Measurements from ENCODE around the gene PTCD2. TPM values are rescaled to one million over a fixed set of nuclear protein-coding genes. Genes with fewer than 3 reads are reported as not detected.

The PTCD2 gene
- total RNA-seq, 1 experiment from 2014 or later = 13.0 TPM

DNA sequence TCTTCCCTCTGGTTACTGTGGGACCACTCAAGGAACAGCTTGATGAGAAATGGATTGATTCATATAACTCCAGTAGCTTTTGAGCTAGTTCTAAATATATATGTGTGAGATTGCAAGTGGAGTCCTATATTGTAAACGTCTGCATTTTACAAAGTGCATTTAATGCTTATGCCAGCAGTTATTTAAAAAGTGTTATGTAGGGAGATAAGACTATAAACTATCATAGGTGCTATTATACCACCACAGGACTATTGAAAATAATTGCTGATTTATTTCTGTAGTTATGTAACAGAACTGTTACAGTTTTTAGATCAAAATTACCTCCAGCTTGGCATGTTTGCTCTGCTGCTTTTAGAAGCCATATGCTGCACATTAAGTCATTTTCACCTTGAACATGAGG lies 36.2 kb downstream of the PTCD2 start:
- no peak overlapping the region for H3K27ac Mint-ChIP-seq
- H3K4me3 Mint-ChIP-seq = no peak overlapping the region
- ChIA-PET POLR2A (interaction anchor here (0.6 kb wide), 1 partner anchor 461 kb away, joined by 3 read pairs; no protein-coding TSS in a partner anchor), CTCF (interaction anchor here (0.6 to 2.8 kb wide), 10 partner anchors 10 to 484 kb away, joined by 3 to 16 read pairs (median 3); no protein-coding TSS in a partner anchor)
- ATAC-seq = no peak
- H3K4me1 Mint-ChIP-seq = no peaks in the 10 kb centered on the region
- no peak for DNase-seq (ENCODE audit: low spot score)
- H3K36me3 Mint-ChIP-seq = peaks cover 21% of the 10 kb centered on the region
- H3K27me3 Mint-ChIP-seq (ENCODE audit: low read depth) = no peaks in the 10 kb centered on the region
- H3K9me3 Mint-ChIP-seq = no peaks in the 10 kb centered on the region
- TF ChIP-seq, protein P1, sequence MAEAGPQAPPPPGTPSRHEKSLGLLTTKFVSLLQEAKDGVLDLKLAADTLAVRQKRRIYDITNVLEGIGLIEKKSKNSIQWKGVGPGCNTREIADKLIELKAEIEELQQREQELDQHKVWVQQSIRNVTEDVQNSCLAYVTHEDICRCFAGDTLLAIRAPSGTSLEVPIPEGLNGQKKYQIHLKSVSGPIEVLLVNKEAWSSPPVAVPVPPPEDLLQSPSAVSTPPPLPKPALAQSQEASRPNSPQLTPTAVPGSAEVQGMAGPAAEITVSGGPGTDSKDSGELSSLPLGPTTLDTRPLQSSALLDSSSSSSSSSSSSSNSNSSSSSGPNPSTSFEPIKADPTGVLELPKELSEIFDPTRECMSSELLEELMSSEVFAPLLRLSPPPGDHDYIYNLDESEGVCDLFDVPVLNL (CRISPR knock-in tag; IDR thresholded peaks at IDR 0.05; ENCODE audit: borderline replicate concordance, low read depth) = no peak
- TF ChIP-seq PRRX2 (CRISPR knock-in tag; IDR thresholded peaks at IDR 0.05) (no peak), ZNF219 (CRISPR knock-in tag; IDR thresholded peaks at IDR 0.05; ENCODE audit: borderline replicate concordance) (no peak), NFATC4 (CRISPR knock-in tag; IDR thresholded peaks at IDR 0.05) (no peak), JUN (CRISPR knock-in tag; IDR thresholded peaks at IDR 0.05) (no peak), RORB (CRISPR knock-in tag; IDR thresholded peaks at IDR 0.05) (no peak), ZNF416 (CRISPR knock-in tag; IDR thresholded peaks at IDR 0.05) (no peak), ZNF138 (CRISPR knock-in tag; conservative IDR thresholded peaks at IDR 0.05) (no peak), TCF7 (CRISPR knock-in tag; IDR thresholded peaks at IDR 0.05; ENCODE audit: low read depth) (no peak), MYBL2 (CRISPR knock-in tag; IDR thresholded peaks at IDR 0.05) (no peak), ZNF396 (CRISPR knock-in tag; IDR thresholded peaks at IDR 0.05; ENCODE audit: borderline replicate concordance) (no peak), SMAD3 (CRISPR knock-in tag; IDR thresholded peaks at IDR 0.05; ENCODE audit: borderline replicate concordance) (no peak)
- TF ChIP-seq, protein P2, sequence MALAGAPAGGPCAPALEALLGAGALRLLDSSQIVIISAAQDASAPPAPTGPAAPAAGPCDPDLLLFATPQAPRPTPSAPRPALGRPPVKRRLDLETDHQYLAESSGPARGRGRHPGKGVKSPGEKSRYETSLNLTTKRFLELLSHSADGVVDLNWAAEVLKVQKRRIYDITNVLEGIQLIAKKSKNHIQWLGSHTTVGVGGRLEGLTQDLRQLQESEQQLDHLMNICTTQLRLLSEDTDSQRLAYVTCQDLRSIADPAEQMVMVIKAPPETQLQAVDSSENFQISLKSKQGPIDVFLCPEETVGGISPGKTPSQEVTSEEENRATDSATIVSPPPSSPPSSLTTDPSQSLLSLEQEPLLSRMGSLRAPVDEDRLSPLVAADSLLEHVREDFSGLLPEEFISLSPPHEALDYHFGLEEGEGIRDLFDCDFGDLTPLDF (CRISPR knock-in tag; IDR thresholded peaks at IDR 0.05) = no peak
- TF ChIP-seq, protein P3, sequence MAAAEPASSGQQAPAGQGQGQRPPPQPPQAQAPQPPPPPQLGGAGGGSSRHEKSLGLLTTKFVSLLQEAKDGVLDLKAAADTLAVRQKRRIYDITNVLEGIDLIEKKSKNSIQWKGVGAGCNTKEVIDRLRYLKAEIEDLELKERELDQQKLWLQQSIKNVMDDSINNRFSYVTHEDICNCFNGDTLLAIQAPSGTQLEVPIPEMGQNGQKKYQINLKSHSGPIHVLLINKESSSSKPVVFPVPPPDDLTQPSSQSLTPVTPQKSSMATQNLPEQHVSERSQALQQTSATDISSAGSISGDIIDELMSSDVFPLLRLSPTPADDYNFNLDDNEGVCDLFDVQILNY (CRISPR knock-in tag; IDR thresholded peaks at IDR 0.05) = no peak
- TF ChIP-seq, protein P4, sequence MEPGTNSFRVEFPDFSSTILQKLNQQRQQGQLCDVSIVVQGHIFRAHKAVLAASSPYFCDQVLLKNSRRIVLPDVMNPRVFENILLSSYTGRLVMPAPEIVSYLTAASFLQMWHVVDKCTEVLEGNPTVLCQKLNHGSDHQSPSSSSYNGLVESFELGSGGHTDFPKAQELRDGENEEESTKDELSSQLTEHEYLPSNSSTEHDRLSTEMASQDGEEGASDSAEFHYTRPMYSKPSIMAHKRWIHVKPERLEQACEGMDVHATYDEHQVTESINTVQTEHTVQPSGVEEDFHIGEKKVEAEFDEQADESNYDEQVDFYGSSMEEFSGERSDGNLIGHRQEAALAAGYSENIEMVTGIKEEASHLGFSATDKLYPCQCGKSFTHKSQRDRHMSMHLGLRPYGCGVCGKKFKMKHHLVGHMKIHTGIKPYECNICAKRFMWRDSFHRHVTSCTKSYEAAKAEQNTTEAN (CRISPR knock-in tag; IDR thresholded peaks at IDR 0.05) = no peak
- TF ChIP-seq, protein P5, sequence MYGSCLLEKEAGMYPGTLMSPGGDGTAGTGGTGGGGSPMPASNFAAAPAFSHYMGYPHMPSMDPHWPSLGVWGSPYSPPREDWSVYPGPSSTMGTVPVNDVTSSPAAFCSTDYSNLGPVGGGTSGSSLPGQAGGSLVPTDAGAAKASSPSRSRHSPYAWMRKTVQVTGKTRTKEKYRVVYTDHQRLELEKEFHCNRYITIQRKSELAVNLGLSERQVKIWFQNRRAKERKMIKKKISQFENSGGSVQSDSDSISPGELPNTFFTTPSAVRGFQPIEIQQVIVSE (CRISPR knock-in tag; IDR thresholded peaks at IDR 0.05; ENCODE audit: borderline replicate concordance) = no peak
- TF ChIP-seq, protein P6, sequence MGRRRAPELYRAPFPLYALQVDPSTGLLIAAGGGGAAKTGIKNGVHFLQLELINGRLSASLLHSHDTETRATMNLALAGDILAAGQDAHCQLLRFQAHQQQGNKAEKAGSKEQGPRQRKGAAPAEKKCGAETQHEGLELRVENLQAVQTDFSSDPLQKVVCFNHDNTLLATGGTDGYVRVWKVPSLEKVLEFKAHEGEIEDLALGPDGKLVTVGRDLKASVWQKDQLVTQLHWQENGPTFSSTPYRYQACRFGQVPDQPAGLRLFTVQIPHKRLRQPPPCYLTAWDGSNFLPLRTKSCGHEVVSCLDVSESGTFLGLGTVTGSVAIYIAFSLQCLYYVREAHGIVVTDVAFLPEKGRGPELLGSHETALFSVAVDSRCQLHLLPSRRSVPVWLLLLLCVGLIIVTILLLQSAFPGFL (CRISPR knock-in tag; IDR thresholded peaks at IDR 0.05; ENCODE audit: borderline replicate concordance) = no peak
- TF ChIP-seq, protein P7, sequence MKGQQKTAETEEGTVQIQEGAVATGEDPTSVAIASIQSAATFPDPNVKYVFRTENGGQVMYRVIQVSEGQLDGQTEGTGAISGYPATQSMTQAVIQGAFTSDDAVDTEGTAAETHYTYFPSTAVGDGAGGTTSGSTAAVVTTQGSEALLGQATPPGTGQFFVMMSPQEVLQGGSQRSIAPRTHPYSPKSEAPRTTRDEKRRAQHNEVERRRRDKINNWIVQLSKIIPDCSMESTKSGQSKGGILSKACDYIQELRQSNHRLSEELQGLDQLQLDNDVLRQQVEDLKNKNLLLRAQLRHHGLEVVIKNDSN (CRISPR knock-in tag; IDR thresholded peaks at IDR 0.05) = no peak

DNA sequence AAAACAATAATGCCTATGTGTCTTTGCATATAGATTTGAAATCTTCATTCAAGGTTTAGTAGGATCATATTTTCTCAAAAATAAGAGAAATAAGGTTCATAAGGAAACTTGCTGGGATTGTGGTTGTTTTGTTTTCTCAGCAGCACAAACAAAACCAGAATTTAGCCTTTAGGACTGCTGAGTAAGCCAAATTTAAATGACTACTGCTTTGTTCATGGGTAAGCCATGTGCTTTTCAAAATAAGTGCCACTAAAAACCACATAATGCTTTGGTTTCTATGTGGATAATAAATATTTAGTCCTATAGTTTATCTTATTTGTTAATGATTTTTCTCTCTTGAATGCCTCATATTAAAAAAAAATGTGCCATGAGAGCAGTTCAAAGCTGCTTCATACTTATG lies 38.8 kb downstream of the PTCD2 start:
- peaks cover 16% of the 10 kb centered on the region for H3K4me1 Mint-ChIP-seq
- no peaks in the 10 kb centered on the region for H3K27me3 Mint-ChIP-seq (ENCODE audit: low read depth)
- H3K9me3 Mint-ChIP-seq = peaks cover 8% of the 10 kb centered on the region
- CTCF ChIA-PET = no interaction called here
- no peak overlapping the region for H3K27ac Mint-ChIP-seq
- H3K4me3 Mint-ChIP-seq = no peak overlapping the region
- H3K36me3 Mint-ChIP-seq = peaks cover 37% of the 10 kb centered on the region
- ATAC-seq (no peak), DNase-seq (ENCODE audit: low spot score) (no peak)
- POLR2A ChIA-PET = no interaction called here
- TF ChIP-seq RORB (CRISPR knock-in tag; IDR thresholded peaks at IDR 0.05) (no peak), NFE2L1 (CRISPR knock-in tag; IDR thresholded peaks at IDR 0.05) (no peak), SMAD3 (CRISPR knock-in tag; IDR thresholded peaks at IDR 0.05; ENCODE audit: borderline replicate concordance) (no peak), MYBL2 (CRISPR knock-in tag; IDR thresholded peaks at IDR 0.05) (no peak), CREM (CRISPR knock-in tag; IDR thresholded peaks at IDR 0.05) (no peak), KAT7 (CRISPR knock-in tag; IDR thresholded peaks at IDR 0.05; ENCODE audit: borderline replicate concordance) (no peak), CREB1 (CRISPR knock-in tag; IDR thresholded peaks at IDR 0.05) (no peak)
- TF ChIP-seq, protein P2 (CRISPR knock-in tag; IDR thresholded peaks at IDR 0.05) = no peak
- TF ChIP-seq, protein P8, sequence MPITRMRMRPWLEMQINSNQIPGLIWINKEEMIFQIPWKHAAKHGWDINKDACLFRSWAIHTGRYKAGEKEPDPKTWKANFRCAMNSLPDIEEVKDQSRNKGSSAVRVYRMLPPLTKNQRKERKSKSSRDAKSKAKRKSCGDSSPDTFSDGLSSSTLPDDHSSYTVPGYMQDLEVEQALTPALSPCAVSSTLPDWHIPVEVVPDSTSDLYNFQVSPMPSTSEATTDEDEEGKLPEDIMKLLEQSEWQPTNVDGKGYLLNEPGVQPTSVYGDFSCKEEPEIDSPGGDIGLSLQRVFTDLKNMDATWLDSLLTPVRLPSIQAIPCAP (CRISPR knock-in tag; IDR thresholded peaks at IDR 0.05) = no peak
- TF ChIP-seq, protein P9, sequence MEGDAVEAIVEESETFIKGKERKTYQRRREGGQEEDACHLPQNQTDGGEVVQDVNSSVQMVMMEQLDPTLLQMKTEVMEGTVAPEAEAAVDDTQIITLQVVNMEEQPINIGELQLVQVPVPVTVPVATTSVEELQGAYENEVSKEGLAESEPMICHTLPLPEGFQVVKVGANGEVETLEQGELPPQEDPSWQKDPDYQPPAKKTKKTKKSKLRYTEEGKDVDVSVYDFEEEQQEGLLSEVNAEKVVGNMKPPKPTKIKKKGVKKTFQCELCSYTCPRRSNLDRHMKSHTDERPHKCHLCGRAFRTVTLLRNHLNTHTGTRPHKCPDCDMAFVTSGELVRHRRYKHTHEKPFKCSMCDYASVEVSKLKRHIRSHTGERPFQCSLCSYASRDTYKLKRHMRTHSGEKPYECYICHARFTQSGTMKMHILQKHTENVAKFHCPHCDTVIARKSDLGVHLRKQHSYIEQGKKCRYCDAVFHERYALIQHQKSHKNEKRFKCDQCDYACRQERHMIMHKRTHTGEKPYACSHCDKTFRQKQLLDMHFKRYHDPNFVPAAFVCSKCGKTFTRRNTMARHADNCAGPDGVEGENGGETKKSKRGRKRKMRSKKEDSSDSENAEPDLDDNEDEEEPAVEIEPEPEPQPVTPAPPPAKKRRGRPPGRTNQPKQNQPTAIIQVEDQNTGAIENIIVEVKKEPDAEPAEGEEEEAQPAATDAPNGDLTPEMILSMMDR (IDR thresholded peaks at IDR 0.05) = no peak
